Central memory CD8-positive, alpha-beta T cell (primary cell): ENCODE data around the gene TM7SF3.
"Not testable (repeated sequence)": the region's sequence is repeated elsewhere in the genome, so short reads cannot be mapped to it uniquely, and the experiment has no call there.

Source experiments
- ATAC-seq: fragments of 150-1000 bp; cut with Tn5 transposase; replicated peaks from 2 replicates; pipeline ENCODE4 v1.10.0; 2022; ENCODE audit warnings: mild to moderate bottlenecking, moderate FRiP score, moderate number of reproducible peaks; ENCODE audit not compliant: poor library complexity, severe bottlenecking; ENCODE audit errors: extremely low read depth
- DNase-seq, 2 donors: peaks; one replicate each; pipeline ENCODE4 v3.0.0; 2021; ENCODE audit warnings: low spot score in 2 of 2
- H3K27ac Mint-ChIP-seq: one replicate; pipeline ENCODE4 v1.8.0; 2022; ENCODE audit warnings: low read depth, mild to moderate bottlenecking, moderate library complexity, mixed read lengths
- H3K27me3 Mint-ChIP-seq: one replicate; pipeline ENCODE4 v1.8.0; 2022; ENCODE audit warnings: mixed read lengths
- H3K36me3 Mint-ChIP-seq: one replicate; pipeline ENCODE4 v1.8.0; 2022; ENCODE audit warnings: mild to moderate bottlenecking, moderate library complexity, mixed read lengths; ENCODE audit not compliant: insufficient read depth
- H3K4me1 Mint-ChIP-seq: one replicate; pipeline ENCODE4 v1.8.0; 2022; ENCODE audit warnings: mixed read lengths
- H3K4me3 Mint-ChIP-seq: one replicate; pipeline ENCODE4 v1.8.0; 2022; ENCODE audit warnings: mild to moderate bottlenecking, moderate library complexity, mixed read lengths
- H3K9me3 Mint-ChIP-seq: one replicate; pipeline ENCODE4 v1.8.0; 2022; ENCODE audit warnings: mixed read lengths

Gene TM7SF3

DNA sequence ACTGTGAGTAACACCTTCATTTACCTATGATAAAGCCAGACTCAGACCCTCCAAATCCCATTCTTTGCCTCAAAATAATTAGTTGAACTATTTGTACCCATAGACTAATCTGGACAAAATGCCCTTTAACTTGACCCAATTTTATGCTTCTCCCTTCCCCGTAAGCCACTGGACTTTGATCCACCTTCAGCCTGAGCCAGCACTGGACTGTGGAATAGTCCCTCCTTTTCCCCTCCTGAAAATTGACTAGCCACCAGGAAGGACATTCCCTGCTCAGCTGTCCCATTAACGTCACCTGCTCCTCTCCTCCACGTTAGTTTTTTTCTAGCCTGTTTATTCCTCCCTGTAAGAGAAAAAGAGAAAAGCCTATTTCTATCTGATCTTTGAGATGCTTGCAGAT is 18.5 kb upstream of the TM7SF3 start:
- Mint-ChIP-seq H3K4me3 (no peak overlapping the region), H3K27me3 (no peaks in the 10 kb centered on the region), H3K36me3 (peaks cover 41% of the 10 kb centered on the region), H3K9me3 (no peaks in the 10 kb centered on the region), H3K4me1 (no peaks in the 10 kb centered on the region), H3K27ac (peak overlapping the region; percentile 24)
- DNase-seq: no peak
- ATAC-seq: no peak

DNA sequence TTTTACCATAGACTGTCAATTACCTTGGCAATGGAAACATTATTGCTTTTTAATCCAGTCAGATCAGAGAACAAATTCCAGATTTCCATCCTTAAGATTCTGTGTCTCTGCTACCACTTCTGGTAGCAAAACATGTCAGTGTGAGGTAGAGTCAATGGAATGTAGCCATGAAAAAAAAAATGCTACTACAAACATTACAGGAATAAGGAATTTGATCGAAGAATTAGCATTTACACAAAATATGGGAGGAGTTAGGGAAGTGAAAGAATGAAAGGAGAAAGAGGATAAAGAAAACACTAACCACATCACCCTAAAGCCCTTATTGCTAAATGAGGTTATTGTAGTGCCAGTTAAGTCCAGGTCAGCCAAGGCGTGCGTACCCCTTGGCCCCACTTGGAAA is 17.3 kb upstream of the TM7SF3 start:
- Mint-ChIP-seq H3K4me3 (no peak overlapping the region), H3K36me3 (peaks cover 46% of the 10 kb centered on the region), H3K4me1 (no peaks in the 10 kb centered on the region), H3K9me3 (no peaks in the 10 kb centered on the region), H3K27me3 (no peaks in the 10 kb centered on the region), H3K27ac (no peak overlapping the region)
- ATAC-seq (no peak), DNase-seq (no peak)

DNA sequence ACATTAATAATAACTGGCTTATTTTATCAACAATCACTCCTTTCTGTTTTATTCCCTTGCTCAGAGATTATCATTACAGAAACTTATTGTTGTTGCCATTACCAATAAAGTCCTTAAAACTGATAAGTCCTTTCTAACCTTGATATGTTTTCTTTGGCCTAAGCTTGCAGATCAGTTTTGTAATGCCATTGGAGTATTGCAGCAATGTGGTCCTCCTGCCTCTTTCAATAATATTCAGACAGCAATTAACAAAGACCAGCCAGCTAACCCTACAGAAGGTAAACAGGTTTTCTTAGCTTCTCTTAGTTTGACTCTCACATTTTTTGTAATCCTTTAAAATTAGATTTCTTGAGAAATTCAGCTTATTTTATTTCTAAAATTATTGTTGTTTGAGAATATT is 12.1 kb upstream of the TM7SF3 start:
- Mint-ChIP-seq H3K27ac (no peak overlapping the region), H3K36me3 (peaks cover 37% of the 10 kb centered on the region), H3K4me3 (no peak overlapping the region), H3K27me3 (no peaks in the 10 kb centered on the region), H3K4me1 (peaks cover 38% of the 10 kb centered on the region), H3K9me3 (no peaks in the 10 kb centered on the region)
- ATAC-seq: no peak
- DNase-seq: no peak

DNA sequence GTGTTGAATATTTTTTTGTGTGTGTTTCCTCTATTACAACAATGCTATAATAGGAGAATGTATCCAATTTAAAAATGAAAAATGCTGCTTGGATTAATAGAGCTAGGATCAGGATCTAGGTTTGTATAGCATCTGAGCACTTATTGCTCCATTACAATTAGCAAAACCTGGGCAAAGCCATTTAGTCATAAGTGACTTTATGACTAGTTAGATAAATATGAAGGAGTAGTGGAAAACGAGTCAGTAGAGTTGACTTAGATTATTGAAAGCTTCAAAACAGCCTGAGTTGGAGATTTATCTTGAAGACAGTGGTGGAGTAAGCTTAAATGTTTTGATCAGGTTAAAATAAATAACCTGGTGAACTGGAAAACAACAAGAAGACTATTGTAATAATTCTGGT is 10.9 kb upstream of the TM7SF3 start:
- H3K36me3 Mint-ChIP-seq: peaks cover 30% of the 10 kb centered on the region
- no peaks in the 10 kb centered on the region for H3K9me3 Mint-ChIP-seq
- H3K27ac Mint-ChIP-seq: no peak overlapping the region
- H3K4me3 Mint-ChIP-seq: no peak overlapping the region
- ATAC-seq: no peak
- no peak for DNase-seq
- peaks cover 38% of the 10 kb centered on the region for H3K4me1 Mint-ChIP-seq
- no peaks in the 10 kb centered on the region for H3K27me3 Mint-ChIP-seq

DNA sequence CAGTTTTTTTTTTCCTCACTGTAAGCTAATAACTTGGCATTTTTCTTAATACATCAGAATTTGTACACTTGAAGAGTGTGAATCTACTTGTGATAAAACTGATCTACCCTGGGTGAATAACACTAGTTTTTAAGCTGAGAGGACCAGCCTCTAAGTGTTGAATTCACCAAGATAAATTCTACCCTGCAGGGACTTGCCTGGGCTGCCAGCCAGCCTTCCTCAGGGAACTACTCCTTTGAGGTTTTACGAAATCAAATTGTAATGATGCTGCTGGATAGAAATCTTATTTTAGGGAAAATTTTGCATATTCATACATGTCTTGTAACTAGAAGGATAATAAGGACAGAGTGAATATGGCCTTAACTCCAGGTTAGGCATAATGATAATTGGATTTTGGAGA is 10.1 kb upstream of the TM7SF3 start:
- Mint-ChIP-seq H3K9me3 (no peaks in the 10 kb centered on the region), H3K4me3 (peak overlapping the region; percentile 95), H3K36me3 (peaks cover 25% of the 10 kb centered on the region), H3K4me1 (peaks cover 38% of the 10 kb centered on the region), H3K27me3 (no peaks in the 10 kb centered on the region), H3K27ac (no peak overlapping the region)
- no peak for ATAC-seq
- no peak for DNase-seq

DNA sequence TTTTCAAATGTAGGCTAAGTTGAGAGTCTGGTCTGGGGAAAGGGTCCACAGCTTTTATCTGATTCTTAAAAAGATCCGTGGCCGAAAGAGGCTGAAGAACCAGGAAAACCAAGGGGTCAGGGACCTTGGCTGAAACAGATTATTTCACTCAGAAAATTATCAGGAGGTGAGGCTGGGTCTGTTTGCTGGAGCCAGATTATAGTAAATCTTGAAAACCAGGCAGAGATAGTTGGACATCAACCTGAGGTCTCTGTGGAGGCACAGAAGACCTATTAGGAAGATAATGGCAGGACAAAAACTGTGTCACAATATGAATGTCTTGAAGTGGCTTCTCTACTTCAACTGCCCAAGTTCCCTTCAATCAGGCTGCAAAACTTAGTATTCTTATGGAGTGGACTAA is 6.6 kb upstream of the TM7SF3 start:
- Mint-ChIP-seq H3K27me3 (no peaks in the 10 kb centered on the region), H3K27ac (no peak overlapping the region), H3K4me3 (no peak overlapping the region), H3K4me1 (peaks cover 36% of the 10 kb centered on the region), H3K9me3 (no peaks in the 10 kb centered on the region), H3K36me3 (peaks cover 7% of the 10 kb centered on the region)
- DNase-seq: no peak
- no peak for ATAC-seq

DNA sequence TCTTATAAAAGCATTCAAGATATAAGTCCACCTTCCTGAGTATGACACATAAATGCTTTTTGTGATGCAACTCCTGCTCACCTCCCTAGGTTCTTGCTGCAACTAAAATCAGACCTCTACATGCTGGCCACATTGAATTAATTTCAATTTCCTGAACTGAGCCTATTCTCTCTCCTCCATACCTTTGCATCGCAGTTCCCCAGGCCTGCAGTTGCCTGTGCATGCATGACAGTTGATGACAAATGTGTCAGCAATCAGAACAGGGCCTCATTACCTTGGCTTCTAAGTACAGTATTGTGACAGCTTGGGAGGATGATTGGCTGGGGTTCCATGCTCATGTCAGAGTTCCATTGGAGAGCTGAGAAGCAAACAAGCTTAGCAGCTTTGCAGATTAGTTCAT is 3.9 kb upstream of the TM7SF3 start:
- H3K27ac Mint-ChIP-seq: no peak overlapping the region

DNA sequence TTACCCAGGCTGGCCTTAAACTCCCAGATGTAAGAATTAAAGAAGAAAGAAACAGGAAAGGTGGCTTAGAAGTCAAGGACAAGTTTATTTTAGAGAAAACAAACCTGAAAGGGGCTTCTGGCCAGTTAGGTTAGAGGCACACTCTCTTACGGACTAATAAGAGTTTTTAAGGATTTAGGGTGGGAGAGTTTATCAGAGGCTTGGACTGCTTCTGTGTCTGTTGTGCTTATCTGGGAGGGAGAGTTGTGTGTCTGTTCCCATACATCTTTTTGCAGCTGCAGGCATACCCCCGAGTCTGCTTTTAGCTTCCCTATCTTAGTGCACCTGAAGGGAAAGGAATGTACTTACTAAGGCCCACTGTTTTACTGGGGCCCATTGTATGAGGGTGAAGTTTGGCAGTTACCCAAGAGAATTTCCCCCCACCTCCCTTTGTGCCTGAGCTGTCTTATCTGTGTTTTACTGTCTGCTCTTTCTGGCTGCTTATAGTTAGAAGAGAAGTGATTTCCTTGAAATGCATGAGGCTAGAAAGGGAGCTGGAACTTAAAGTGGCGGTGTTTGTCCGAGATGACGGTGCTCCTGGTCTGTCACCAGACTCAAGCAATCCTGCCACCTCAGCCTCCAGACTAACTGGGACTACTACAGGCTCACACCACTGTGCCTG is 3.1 kb upstream of the TM7SF3 start:
- H3K36me3 Mint-ChIP-seq, H3K9me3 Mint-ChIP-seq, H3K27ac Mint-ChIP-seq, ATAC-seq, H3K27me3 Mint-ChIP-seq, DNase-seq, H3K4me3 Mint-ChIP-seq: not testable (repeated sequence)
- peaks cover 25% of the 10 kb centered on the region for H3K4me1 Mint-ChIP-seq

More for the DNA sequence above, 3.9 kb upstream of the TM7SF3 start:
- no peaks in the 10 kb centered on the region for H3K27me3 Mint-ChIP-seq
- ATAC-seq (no peak), DNase-seq (no peak)
- no peaks in the 10 kb centered on the region for H3K9me3 Mint-ChIP-seq
- no peak overlapping the region for H3K4me3 Mint-ChIP-seq
- H3K36me3 Mint-ChIP-seq: peaks cover 11% of the 10 kb centered on the region
- H3K4me1 Mint-ChIP-seq: peaks cover 27% of the 10 kb centered on the region

DNA sequence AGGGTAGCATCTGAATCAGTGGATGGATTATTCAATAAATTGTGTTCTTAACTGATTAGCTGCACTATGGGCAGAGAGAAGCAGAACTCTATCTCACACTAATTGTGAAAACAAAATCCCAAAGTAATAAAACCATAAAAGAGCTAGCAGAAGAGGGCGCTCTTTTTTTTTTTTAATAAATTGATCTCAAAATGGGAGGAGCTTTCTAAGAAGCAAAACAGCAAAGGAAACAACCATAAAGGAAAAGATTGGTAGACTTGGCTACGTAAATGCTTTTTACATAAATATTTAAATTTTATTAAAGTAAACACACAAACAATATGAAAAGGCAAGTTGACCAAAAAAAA is 1.5 kb upstream of the TM7SF3 start:
- no peak for DNase-seq

DNA sequence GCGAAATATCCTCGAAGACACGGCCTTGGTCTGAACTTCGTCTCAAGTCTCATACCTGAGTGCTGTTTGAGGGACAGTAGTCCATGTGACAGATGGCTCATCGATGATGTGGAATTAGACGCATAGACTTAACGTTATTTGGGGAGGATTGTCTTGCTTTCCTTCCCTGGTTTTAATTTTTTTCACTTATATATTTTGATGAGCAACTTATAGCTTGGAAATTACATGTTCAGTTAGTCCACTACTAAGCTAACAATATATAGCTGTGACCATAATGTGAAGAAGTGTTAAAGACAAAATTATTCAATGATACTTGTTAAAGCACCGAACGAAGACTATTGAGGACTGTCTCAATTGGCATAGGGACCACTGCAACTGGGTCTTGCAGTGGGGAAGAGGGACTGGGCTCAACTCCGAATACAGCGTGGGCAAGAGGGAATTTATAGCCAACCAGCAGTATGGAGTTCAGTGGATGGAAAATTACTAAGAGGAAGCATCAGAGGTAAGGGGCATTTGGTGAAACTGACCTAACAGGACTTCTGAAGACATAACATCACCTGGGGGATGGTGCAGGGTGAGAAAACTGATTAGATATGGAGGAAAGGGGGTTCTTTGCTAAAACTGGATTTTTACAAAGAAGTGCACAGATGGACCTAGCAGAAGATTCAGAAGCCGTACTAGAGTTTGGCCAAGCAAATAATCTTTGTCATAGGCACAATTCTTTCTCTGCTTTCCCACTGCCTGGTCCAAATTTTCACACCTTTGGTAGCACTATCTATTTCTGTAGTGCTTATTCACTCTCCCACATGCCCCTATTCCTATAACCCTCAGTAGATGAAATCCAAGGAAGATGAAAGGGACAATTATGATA is 910 bp upstream of the TM7SF3 start:
- H3K36me3 Mint-ChIP-seq: peaks cover 10% of the 10 kb centered on the region
- H3K9me3 Mint-ChIP-seq: no peaks in the 10 kb centered on the region
- no peaks in the 10 kb centered on the region for H3K27me3 Mint-ChIP-seq
- H3K4me3 Mint-ChIP-seq: peak overlapping the region; percentile 82
- peaks cover 43% of the 10 kb centered on the region for H3K4me1 Mint-ChIP-seq
- H3K27ac Mint-ChIP-seq: peak overlapping the region; percentile 88
- DNase-seq (no peak), ATAC-seq (no peak)

More for the DNA sequence above, 1.5 kb upstream of the TM7SF3 start:
- Mint-ChIP-seq H3K36me3 (peaks cover 8% of the 10 kb centered on the region), H3K9me3 (no peaks in the 10 kb centered on the region), H3K4me1 (peaks cover 37% of the 10 kb centered on the region), H3K27ac (peak overlapping the region; percentile 88), H3K27me3 (no peaks in the 10 kb centered on the region), H3K4me3 (no peak overlapping the region)
- ATAC-seq: no peak

DNA sequence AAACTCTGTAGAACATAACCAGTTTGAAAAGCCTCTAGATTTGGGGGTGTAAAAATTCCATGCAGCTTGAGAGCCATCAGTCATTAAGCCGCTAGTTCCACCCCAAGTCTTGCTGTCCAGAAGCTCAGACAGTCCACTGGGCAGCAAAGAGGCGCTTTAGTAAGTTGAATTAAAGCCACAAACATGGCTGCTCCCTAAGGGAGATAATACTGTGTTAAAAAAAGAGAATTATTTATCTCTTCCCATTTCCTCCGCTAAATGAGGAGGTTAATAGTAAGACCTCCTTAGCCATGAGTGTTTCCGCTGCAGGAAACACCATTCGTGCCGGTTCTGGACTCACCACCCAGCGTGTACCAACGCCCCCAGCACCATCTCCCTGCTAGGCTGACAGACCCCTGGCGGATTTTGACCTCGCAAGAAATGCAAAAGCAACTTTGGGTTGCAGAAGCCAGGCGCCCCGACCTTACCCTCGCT is 536 bp downstream of the TM7SF3 start:
- Mint-ChIP-seq H3K9me3 (no peaks in the 10 kb centered on the region), H3K36me3 (peaks cover 10% of the 10 kb centered on the region), H3K27me3 (no peaks in the 10 kb centered on the region), H3K27ac (peak overlapping the region; percentile 88), H3K4me1 (peaks cover 47% of the 10 kb centered on the region), H3K4me3 (peak overlapping the region; percentile 82)
- DNase-seq (no peak), ATAC-seq (peak; percentile 10)

DNA sequence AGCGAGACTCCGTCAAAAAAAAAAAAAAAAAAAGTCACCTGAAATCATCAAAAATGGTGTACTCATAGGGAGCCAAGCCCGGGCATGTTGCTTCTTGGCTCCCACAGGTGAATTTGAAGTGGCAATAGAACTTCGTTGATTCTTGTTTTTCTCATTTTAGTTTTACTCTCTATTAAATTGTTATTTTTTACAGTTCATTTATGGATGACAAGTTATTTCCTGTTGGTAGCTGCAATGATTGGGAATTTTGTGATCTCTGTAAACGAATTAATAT is 1.3 kb downstream of the TM7SF3 start:
- DNase-seq (no peak), ATAC-seq (no peak)
- Mint-ChIP-seq H3K27me3 (no peaks in the 10 kb centered on the region), H3K27ac (no peak overlapping the region), H3K9me3 (no peaks in the 10 kb centered on the region), H3K4me1 (peaks cover 54% of the 10 kb centered on the region), H3K4me3 (peak overlapping the region; percentile 82), H3K36me3 (peaks cover 10% of the 10 kb centered on the region)
